OCI-LY3 (cell line): ENCODE data around the gene COA7.

Experiments
- EZH2phosphoT487 ChIP-seq: fragments of 200-600 bp; shearing (Covaris generic); IDR thresholded peaks from 2 replicates; pipeline ENCODE4 v1.6.1; 2018; ENCODE audit warnings: antibody characterized with exemption, mixed run types, low read depth
- TF ChIP-seq, protein P1 (sequence below): fragments of 200-600, 300-600 bp; sonication (generic); IDR thresholded peaks from 2 replicates; pipeline ENCODE4 v1.5.1; 2014; ENCODE audit warnings: antibody characterized with exemption, low read length, low read depth

DNA sequence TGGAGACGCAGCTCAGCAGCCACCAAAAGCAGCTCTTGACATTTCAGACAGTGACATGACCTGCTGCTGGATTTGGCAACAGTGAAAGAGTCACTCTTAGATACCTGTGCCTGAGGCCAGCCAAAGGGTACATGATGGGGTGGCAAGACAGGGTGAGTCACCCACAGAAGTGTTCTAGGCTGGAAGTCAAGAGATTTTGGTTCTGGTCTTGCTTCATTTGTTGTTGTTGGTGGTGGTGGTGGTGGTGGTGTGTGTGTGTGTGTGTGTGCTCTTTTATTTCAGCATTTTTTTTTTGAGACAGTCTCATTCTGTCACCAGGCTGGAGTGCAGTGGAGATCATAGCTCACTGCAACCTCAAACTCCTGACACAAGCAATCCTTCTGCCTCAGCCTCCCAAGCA, 39.4 kb downstream of the COA7 start:
- no peak for TF ChIP-seq EZH2phosphoT487
- TF ChIP-seq, protein P1, sequence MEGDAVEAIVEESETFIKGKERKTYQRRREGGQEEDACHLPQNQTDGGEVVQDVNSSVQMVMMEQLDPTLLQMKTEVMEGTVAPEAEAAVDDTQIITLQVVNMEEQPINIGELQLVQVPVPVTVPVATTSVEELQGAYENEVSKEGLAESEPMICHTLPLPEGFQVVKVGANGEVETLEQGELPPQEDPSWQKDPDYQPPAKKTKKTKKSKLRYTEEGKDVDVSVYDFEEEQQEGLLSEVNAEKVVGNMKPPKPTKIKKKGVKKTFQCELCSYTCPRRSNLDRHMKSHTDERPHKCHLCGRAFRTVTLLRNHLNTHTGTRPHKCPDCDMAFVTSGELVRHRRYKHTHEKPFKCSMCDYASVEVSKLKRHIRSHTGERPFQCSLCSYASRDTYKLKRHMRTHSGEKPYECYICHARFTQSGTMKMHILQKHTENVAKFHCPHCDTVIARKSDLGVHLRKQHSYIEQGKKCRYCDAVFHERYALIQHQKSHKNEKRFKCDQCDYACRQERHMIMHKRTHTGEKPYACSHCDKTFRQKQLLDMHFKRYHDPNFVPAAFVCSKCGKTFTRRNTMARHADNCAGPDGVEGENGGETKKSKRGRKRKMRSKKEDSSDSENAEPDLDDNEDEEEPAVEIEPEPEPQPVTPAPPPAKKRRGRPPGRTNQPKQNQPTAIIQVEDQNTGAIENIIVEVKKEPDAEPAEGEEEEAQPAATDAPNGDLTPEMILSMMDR = no peak
